HCT116 (cell line): Measurements from ENCODE around the gene IL10RB. TPM values are rescaled to one million over a fixed set of nuclear protein-coding genes. Genes with fewer than 3 reads are reported as not detected.

ENCODE experiments used
- ATAC-seq: fragments of 200-7000 bp; cut with Tn5 transposase; 2 replicates; pipeline ENCODE4 v1.9.1; 2020; ENCODE audit warnings: mild to moderate bottlenecking, moderate library complexity
- BruUV-seq: library from RNA; stranded (reverse); fragments of 400-500 nt; replicated peaks from 2 replicates; lab custom pipeline; 2021; lab: Mats Ljungman, UMichigan
- CTCF ChIA-PET: fragments of 300-600 bp; sonication (Branson Sonifier 250); formaldehyde crosslinking; loops from one replicate; lab custom pipeline; 2021; ENCODE audit warnings: antibody characterized with exemption; lab: Charles Lee
- POLR2A ChIA-PET: fragments of 300-600, 350-600 bp; sonication (Branson Sonifier 250); formaldehyde crosslinking; loops from one replicate; lab custom pipeline; 2021; ENCODE audit warnings: antibody characterized with exemption; lab: Charles Lee
- RAD21 ChIA-PET, 2 experiments: fragments of 300-600 bp; sonication (Branson Sonifier 250); formaldehyde crosslinking; loops; one replicate each; lab custom pipeline; 2023; ENCODE audit warnings: low total read pairs in 2 of 2; ENCODE audit not compliant: uncharacterized antibody in 2 of 2, unreplicated experiment in 2 of 2, low non-redundant PET in 1 of 2; lab: Charles Lee
- DNase-seq: peaks from one replicate; pipeline ENCODE4 v3.0.0-alpha.2; 2010; ENCODE audit warnings: low read depth, low spot score
- H2AFZ ChIP-seq: fragments of 200-600 bp; shearing (Covaris generic), sonication (generic); 2 replicates; pipeline ENCODE4 v1.6.1; 2017; ENCODE audit warnings: low read depth, mixed run types, mixed read lengths, antibody characterized with exemption, low read length; ENCODE audit not compliant: poor library complexity, severe bottlenecking
- H3K27ac ChIP-seq: 2 replicates; pipeline ENCODE4 v1.5.1; 2012; ENCODE audit warnings: low read depth, low read length
- H3K27me3 ChIP-seq: fragments of 200-600 bp; sonication (generic); 2 replicates; pipeline ENCODE4 v1.6.1; 2016; ENCODE audit warnings: mixed run types, low read length, mixed read lengths; ENCODE audit not compliant: insufficient read depth
- H3K36me3 ChIP-seq, 2 experiments: fragments of 200-500 bp in 1 of 2; fragments of 200-600 bp in 1 of 2; sonication (Bioruptor generic) in 1 of 2; sonication (generic) in 1 of 2; 2 replicates each; pipeline versions ENCODE4 v1.5.1 to v1.6.1; 2014 to 2016; ENCODE audit warnings: low read length in 2 of 2, inconsistent platforms in 1 of 2, mixed read lengths in 1 of 2, mixed run types in 1 of 2; ENCODE audit not compliant: insufficient read depth in 2 of 2, control insufficient read depth in 1 of 2
- H3K4me1 ChIP-seq, 2 experiments: fragments of 200-600 bp in 1 of 2; sonication (generic) in 1 of 2; 2 replicates each; pipeline versions ENCODE4 v1.5.1 to v1.6.1; 2012 to 2017; ENCODE audit warnings: low read length in 2 of 2, inconsistent platforms in 1 of 2, mild to moderate bottlenecking in 1 of 2, mixed read lengths in 1 of 2, mixed run types in 1 of 2, moderate library complexity in 1 of 2; ENCODE audit not compliant: insufficient read depth in 2 of 2, control insufficient read depth in 1 of 2
- H3K4me2 ChIP-seq: fragments of 200-600 bp; sonication (generic); 2 replicates; pipeline ENCODE4 v1.6.1; 2017; ENCODE audit warnings: mixed run types, low read length, mixed read lengths
- H3K4me3 ChIP-seq, 2 experiments: fragments of 200-600 bp in 1 of 2; sonication (generic) in 1 of 2; replicated peaks in 1 of 2; 2 replicates each; pipeline ENCODE4 v1.5.1; 2011 to 2016; ENCODE audit warnings: low read length in 2 of 2, control low read depth in 1 of 2, low read depth in 1 of 2, mild to moderate bottlenecking in 1 of 2, mixed read lengths in 1 of 2, mixed run types in 1 of 2
- H3K79me2 ChIP-seq: fragments of 200-600 bp; sonication (generic); 2 replicates; pipeline ENCODE4 v1.6.1; 2017; ENCODE audit warnings: mild to moderate bottlenecking, mixed run types, low read length, moderate library complexity, mixed read lengths; ENCODE audit not compliant: insufficient read depth
- H3K9ac ChIP-seq: fragments of 200-600 bp; sonication (generic); 2 replicates; pipeline ENCODE4 v1.6.1; 2016; ENCODE audit warnings: low read length, mixed read lengths
- H3K9me2 ChIP-seq: fragments of 200-600 bp; sonication (generic), shearing (Covaris generic); 2 replicates; pipeline ENCODE4 v1.6.1; 2017; ENCODE audit warnings: mixed run types, mild to moderate bottlenecking, moderate library complexity; ENCODE audit not compliant: insufficient read depth
- H3K9me3 ChIP-seq, 2 experiments: fragments of 200-500 bp in 1 of 2; fragments of 200-600 bp in 1 of 2; sonication (Bioruptor generic) in 1 of 2; sonication (generic) in 1 of 2; 2 replicates each; pipeline ENCODE4 v1.6.1; 2014 to 2017; ENCODE audit warnings: low read length in 2 of 2, mixed read lengths in 2 of 2, inconsistent platforms in 1 of 2, low read depth in 1 of 2, mild to moderate bottlenecking in 1 of 2, mixed run types in 1 of 2, moderate library complexity in 1 of 2; ENCODE audit not compliant: control insufficient read depth in 1 of 2, insufficient read depth in 1 of 2
- H4K20me1 ChIP-seq: fragments of 200-600 bp; sonication (generic), shearing (Covaris generic); 2 replicates; pipeline ENCODE4 v1.6.1; 2017; ENCODE audit warnings: mixed run types, mild to moderate bottlenecking, moderate library complexity; ENCODE audit not compliant: insufficient read depth
- ATF3 ChIP-seq: IDR thresholded peaks from 2 replicates; pipeline ENCODE4 v1.6.1; 2012
- CBX3 ChIP-seq: IDR thresholded peaks from 2 replicates; pipeline ENCODE4 v1.6.1; 2012; ENCODE audit warnings: low read depth
- CEBPB ChIP-seq: IDR thresholded peaks from 2 replicates; pipeline ENCODE4 v1.6.1; 2012; ENCODE audit warnings: low read depth
- EGR1 ChIP-seq: IDR thresholded peaks from 2 replicates; pipeline ENCODE4 v1.6.1; 2012; ENCODE audit warnings: low read depth
- ELF1 ChIP-seq: IDR thresholded peaks from 2 replicates; pipeline ENCODE4 v1.6.1; 2012; ENCODE audit warnings: low read depth, borderline replicate concordance
- EZH2 ChIP-seq: fragments of 200-600 bp; sonication (generic); IDR thresholded peaks from 2 replicates; pipeline ENCODE4 v1.6.1; 2017; ENCODE audit warnings: antibody characterized with exemption, mixed run types
- FOSL1 ChIP-seq: IDR thresholded peaks from 2 replicates; pipeline ENCODE4 v1.6.1; 2012; ENCODE audit warnings: low read depth
- JUND ChIP-seq: IDR thresholded peaks from 2 replicates; pipeline ENCODE4 v1.6.1; 2012
- POLR2A ChIP-seq: IDR thresholded peaks from 2 replicates; pipeline ENCODE4 v1.7.0; 2011; ENCODE audit warnings: borderline replicate concordance; ENCODE audit not compliant: insufficient read depth, insufficient read length; ENCODE audit errors: extremely low read depth
- POLR2AphosphoS5 ChIP-seq: IDR thresholded peaks from 2 replicates; pipeline ENCODE4 v1.6.1; 2011; ENCODE audit warnings: mild to moderate bottlenecking, low read depth, low read length, moderate library complexity
- RAD21 ChIP-seq: IDR thresholded peaks from 2 replicates; pipeline ENCODE4 v1.6.1; 2012; ENCODE audit warnings: low read depth, mild to moderate bottlenecking
- REST ChIP-seq: IDR thresholded peaks from 2 replicates; pipeline ENCODE4 v1.6.1; 2012; ENCODE audit warnings: low read depth
- SIN3A ChIP-seq: IDR thresholded peaks from 2 replicates; pipeline ENCODE4 v1.6.1; 2012; ENCODE audit warnings: low read depth
- SP1 ChIP-seq: IDR thresholded peaks from 2 replicates; pipeline ENCODE4 v1.6.1; 2012; ENCODE audit warnings: low read depth
- TCF7L2 ChIP-seq: IDR thresholded peaks from 2 replicates; pipeline ENCODE4 v1.7.0; 2011; ENCODE audit warnings: borderline replicate concordance, inconsistent platforms; ENCODE audit not compliant: insufficient read depth, insufficient read length; ENCODE audit errors: extremely low read depth
- ZBTB33 ChIP-seq: IDR thresholded peaks from 2 replicates; pipeline ENCODE4 v1.6.1; 2011; ENCODE audit warnings: mild to moderate bottlenecking, low read length, moderate library complexity; ENCODE audit not compliant: insufficient replicate concordance; ENCODE audit errors: extremely low read depth
- ZFX ChIP-seq: fragments of 450-650 bp; IDR thresholded peaks from 2 replicates; pipeline ENCODE4 v1.6.1; 2017
- ZNF274 ChIP-seq: fragments of 200-500 bp; sonication (Bioruptor generic); IDR thresholded peaks from 2 replicates; pipeline ENCODE4 v1.6.1; 2014; ENCODE audit warnings: mild to moderate bottlenecking, low read depth, low read length, inconsistent platforms
- intact Hi-C: fragments of 100-400 bp; cut with micrococcal nuclease; formaldehyde crosslinking; loops from 2 replicates; pipeline ENCODE4 v1.10.0; 2022
- total RNA-seq: library from RNA; stranded (reverse); gene quantifications from one replicate; pipeline ENCODE4 v1.2.1, GENCODE V29; 2021; ENCODE audit not compliant: unreplicated experiment
- TF ChIP-seq, protein P1 (sequence below), 3 experiments: fragments of 200-600 bp in 1 of 3; sonication (generic) in 1 of 3; IDR thresholded peaks in 2 of 3; conservative IDR thresholded peaks in 1 of 3; 2 replicates each; pipeline ENCODE4 v1.5.1; 2012 to 2017; ENCODE audit warnings: low read depth in 2 of 3, low read length in 2 of 3, antibody characterized with exemption in 1 of 3, borderline replicate concordance in 1 of 3, control low read depth in 1 of 3, mild to moderate bottlenecking in 1 of 3, mixed read lengths in 1 of 3, mixed run types in 1 of 3, moderate library complexity in 1 of 3; ENCODE audit not compliant: insufficient read depth in 1 of 3

The IL10RB gene
- total RNA-seq, 1 experiment from 2014 or later, result 13.7 TPM

GRCh38 chr21:33262921-33263320, 3.2 kb upstream of the IL10RB start:
- H3K4me2 ChIP-seq, result no peak overlapping the region
- intact Hi-C loops, result no loop called here
- H3K9me3 ChIP-seq, result no peaks in the 10 kb centered on the region
- POLR2A ChIA-PET, result no interaction called here
- H3K4me3 ChIP-seq, result no peak overlapping the region
- BruUV-seq, result no TSS peak
- H3K9me2 ChIP-seq, result no peaks in the 10 kb centered on the region
- no peak overlapping the region for H2AFZ ChIP-seq
- no peak overlapping the region for H3K27ac ChIP-seq
- peaks cover 0 to 4% of the 10 kb centered on the region in 2 experiments; a peak in 2 of 4 replicates for H3K36me3 ChIP-seq
- ATAC-seq, result no peak
- H3K9ac ChIP-seq, result no peak overlapping the region
- peaks cover 8 to 15% of the 10 kb centered on the region in 2 experiments; a peak in 3 of 4 replicates for H3K4me1 ChIP-seq
- no peaks in the 10 kb centered on the region for H3K79me2 ChIP-seq
- 0 out of 2 replicates have a peak, but pooled peaks cover 4% of the 10 kb centered on the region for H4K20me1 ChIP-seq
- TF ChIP-seq, protein P1, sequence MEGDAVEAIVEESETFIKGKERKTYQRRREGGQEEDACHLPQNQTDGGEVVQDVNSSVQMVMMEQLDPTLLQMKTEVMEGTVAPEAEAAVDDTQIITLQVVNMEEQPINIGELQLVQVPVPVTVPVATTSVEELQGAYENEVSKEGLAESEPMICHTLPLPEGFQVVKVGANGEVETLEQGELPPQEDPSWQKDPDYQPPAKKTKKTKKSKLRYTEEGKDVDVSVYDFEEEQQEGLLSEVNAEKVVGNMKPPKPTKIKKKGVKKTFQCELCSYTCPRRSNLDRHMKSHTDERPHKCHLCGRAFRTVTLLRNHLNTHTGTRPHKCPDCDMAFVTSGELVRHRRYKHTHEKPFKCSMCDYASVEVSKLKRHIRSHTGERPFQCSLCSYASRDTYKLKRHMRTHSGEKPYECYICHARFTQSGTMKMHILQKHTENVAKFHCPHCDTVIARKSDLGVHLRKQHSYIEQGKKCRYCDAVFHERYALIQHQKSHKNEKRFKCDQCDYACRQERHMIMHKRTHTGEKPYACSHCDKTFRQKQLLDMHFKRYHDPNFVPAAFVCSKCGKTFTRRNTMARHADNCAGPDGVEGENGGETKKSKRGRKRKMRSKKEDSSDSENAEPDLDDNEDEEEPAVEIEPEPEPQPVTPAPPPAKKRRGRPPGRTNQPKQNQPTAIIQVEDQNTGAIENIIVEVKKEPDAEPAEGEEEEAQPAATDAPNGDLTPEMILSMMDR (IDR thresholded peaks at IDR 0.05 in 2 of 3, conservative IDR thresholded peaks at IDR 0.05 in 1 of 3; ENCODE audit: borderline replicate concordance in 1 of 3, insufficient read depth in 1 of 3, low read depth in 2 of 3, low read length in 2 of 3), result no peak
- no peak for TF ChIP-seq EZH2
- TF ChIP-seq POLR2AphosphoS5, result no peak
- TF ChIP-seq ATF3, result no peak
- TF ChIP-seq SP1, result no peak
- no peak for TF ChIP-seq ELF1
- TF ChIP-seq RAD21, result no peak
- TF ChIP-seq CBX3, result no peak
- no peak for TF ChIP-seq TCF7L2
- TF ChIP-seq SIN3A, result no peak
- no peak for TF ChIP-seq ZNF274
- no peak for TF ChIP-seq POLR2A
- no peak for TF ChIP-seq EGR1
- TF ChIP-seq CEBPB, result no peak
- no peak for TF ChIP-seq JUND
- no peak for TF ChIP-seq ZBTB33
- no peak for TF ChIP-seq ZFX
- TF ChIP-seq REST, result no peak
- TF ChIP-seq FOSL1, result no peak
- RAD21 ChIA-PET, result no interaction called here
- CTCF ChIA-PET, result no interaction called here
- no peak for DNase-seq
- H3K27me3 ChIP-seq, result no peaks in the 10 kb centered on the region
